HG02885 (cell line): Measurements from ENCODE around the gene GALM.

Experiments used
- ATAC-seq: cut with Tn5 transposase; IDR thresholded peaks from one replicate; pipeline ENCODE4 v1.9.1; 2021; ENCODE audit warnings: mild to moderate bottlenecking; ENCODE audit not compliant: unreplicated experiment, poor library complexity

GALM gene

DNA sequence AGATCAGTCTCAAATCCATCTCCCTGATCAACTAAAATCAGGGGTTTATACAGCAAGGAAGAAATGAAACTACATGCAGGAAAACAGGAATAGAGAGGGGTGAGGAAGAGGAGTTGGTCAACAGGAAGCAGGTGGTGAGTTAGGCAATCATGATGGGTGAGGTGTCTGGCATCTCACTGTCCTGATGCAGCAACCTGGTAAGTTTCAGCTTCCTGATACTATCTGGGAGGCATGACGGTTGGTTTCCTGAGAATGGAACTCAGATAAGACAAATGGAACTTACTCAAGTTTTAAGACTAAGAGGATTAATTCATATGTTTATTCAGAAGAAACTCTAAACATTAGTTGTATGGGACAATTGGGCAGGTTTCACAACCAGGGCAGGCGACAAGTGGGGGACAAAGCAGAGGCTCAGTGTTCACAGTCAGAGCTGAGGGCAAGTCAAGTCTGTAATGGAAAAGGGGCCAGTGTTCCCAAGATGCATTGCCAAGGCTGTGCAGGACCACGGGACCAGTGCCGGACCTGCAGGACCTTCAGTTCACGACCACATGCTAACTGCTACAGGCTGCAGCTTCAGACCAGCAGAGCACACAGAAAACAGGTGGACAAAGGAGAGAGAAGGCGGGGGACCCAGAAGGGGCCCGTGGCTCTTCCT, 17.7 kb upstream of the GALM start:
- no peak for ATAC-seq

DNA sequence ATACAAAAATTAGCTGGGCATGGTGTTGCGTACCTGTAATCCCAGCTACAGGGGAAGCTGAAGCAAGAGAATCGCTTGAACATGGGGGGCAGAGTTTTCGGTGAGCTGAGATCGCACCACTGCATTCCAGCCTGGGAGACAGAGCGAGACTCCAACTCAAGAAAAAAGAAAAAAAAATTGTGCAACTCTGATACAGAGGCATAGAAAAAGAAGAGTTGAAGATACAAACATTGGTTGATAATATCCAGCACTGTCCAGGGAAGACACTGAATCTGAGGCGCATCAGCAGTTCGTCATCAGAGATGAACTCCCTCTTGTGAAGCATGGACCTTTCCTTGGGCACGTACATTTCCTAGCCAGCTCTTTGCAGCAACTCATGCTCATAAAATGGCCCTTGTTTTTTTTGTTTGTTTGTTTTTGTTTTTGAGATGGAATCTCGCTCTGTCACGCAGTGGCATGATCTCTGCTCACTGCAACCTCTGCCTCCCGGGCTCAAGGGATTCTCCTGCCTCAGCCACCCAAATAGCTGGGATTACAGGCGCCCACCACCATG, 16.7 kb upstream of the GALM start:
- ATAC-seq: no peak

DNA sequence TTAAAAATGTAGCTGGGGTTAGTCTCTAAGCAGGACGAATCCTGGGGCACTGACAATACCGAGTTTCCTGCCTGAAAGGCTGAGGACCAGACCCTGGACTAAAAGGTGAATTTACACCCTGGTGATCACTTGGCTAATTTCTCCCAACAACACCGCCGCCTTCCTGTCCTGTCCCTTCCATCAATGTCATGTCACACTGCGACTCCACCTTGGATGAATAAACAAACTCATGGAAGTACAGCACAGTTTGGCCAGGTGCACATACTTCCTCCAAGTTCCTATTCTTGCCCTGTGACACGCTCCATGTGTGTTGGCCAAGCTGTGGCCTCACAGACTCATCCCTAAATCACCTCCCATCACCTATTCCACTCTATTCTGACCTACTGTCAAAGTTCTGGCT, 15.9 kb upstream of the GALM start:
- no peak for ATAC-seq

DNA sequence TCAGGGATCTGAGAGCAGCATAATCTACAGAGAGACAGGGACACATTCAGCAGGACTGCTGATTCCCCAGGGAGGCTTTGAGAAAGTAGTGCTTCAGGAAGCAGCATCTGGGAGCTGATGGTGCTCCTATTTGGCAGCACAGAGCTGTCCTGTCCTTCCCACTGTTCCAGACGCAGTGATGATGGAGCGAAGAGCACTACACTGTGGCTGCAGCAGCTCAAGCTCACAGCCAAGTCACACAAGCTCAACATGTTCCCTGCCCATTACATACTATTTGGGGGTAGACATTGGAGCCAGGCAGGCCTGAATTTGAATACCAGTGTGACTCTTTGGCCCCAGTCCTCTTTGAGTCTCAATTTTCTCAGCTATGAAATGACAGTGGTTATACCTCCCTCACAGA, 15.2 kb upstream of the GALM start:
- no peak for ATAC-seq

- ATAC-seq: no peak
These were observed 13.3 kb upstream of the GALM start for GRCh38 chr2:38652431-38653273.

- no peak for ATAC-seq
These were observed 12.6 kb upstream of the GALM start for GRCh38 chr2:38653380-38653714.

DNA sequence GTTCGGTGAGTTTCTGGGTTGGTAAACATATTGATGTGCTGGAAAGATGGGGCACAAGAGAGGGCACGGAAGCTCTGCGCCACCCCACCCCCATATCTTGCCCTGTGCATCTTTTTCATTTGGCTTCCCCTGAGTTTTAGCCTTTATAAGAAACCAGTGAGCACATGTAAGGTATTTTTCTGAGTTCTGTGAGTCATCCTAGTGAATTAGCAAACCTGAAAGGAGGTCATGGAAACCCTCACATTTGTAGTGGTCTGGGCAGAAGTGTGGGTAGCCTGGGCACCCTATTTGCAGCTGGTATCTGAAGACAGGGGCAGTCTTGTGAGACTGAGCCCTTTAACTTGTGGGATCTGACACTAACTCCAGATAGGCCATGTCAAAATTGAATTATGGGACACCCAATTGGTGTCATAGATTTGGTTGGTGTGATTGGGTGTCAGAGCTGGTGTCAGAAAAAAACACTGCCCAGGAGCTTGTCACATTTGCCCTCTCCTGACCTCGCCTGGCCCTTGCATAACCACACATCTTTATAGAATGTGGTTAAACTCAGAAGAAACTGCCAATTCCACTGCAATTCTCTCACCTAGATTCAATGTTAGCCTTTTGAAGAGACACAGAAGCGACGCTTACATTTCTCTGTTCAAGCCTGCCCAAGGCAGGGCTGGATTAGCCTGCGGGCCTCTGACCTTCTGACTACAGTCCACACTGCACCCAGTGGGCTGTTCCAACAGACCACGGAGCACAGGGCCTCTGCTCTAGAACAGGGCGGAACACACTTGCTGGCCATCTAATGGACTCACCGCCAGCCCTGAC, 12.0 kb upstream of the GALM start:
- ATAC-seq: no peak

DNA sequence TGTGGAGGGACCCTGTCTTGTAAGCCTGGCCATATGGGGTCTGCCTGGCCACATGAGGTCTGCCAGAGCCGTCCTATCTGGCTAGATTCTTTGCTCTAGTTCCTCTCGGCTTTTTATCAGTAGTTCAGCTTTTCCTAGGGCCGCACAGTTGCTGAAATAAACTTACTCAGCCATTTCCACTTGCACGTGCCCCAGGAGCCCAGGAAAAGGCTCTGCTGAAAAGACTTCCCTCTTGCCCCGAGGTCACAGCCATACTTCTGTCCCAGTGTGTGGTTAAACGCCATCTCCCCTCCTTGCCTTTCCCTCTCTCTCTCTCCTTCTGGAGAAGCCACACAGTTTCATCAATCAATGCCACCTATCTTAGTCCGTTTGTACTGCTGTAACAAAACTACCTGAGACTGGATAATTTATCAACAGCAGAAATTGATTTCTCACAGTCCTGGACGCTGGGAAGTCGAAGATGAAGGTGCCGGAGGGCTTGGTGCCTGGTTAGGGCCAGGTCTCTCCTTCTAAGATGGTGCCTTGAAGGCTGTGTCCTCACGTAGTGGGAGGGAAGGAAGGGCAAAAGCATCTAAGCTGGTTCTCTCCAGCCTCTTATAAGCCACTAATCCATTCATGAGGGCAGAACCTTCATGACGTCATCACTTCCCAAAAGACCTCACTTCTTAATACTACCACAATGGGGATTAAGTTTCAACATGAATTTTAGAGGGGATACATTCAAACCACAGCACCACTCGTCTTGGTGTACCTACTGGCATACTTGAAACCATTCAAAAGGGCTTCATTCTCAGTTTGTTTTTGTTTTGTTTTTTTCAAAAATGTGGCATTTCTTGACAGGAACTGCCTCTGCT, 11.2 kb upstream of the GALM start:
- ATAC-seq: no peak

- ATAC-seq: no peak
These were observed 10.5 kb upstream of the GALM start for GRCh38 chr2:38655441-38655840.

GRCh38 chr2:38656866-38657480, 8.9 kb upstream of the GALM start:
- no peak for ATAC-seq

DNA sequence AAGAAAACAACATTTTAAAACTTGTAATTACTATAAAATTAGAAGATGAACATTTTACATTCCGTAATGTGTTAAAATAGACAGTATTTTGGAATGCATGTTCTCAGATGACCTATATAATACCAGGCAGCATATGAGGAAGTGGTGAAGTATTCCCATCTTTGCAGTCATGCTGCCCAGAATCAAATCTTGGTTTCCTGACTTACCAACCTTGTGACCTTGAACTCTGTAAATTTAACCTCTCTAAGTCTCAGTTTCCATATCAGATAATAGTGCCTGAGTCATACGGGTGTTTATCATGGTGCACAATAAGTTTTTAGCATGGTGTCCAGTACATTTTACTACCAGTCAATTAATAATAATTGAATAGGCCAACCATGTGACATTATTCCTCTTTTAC, 7.3 kb upstream of the GALM start:
- ATAC-seq: no peak

DNA sequence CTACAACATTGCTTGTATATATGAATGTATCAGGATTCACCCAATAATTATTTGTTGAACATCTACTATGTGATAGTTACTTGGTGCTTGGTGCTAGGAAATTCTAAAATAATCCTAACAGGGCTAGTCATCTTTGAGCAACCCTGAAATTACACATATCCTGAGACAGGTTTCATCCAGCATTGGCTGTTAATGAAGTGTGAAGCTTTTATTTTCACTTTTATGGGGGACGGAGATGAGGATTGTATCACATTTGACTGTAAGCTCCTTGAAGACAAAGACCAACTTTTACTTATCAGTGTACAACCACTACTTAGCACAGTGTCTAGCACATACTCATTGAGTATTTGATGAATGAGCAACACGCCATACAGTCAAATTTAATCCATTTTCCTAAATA, 6.8 kb upstream of the GALM start:
- ATAC-seq: no peak

GRCh38 chr2:38660282-38660681, 5.6 kb upstream of the GALM start:
- ATAC-seq: no peak

GRCh38 chr2:38661306-38661705, 4.6 kb upstream of the GALM start:
- ATAC-seq: no peak

DNA sequence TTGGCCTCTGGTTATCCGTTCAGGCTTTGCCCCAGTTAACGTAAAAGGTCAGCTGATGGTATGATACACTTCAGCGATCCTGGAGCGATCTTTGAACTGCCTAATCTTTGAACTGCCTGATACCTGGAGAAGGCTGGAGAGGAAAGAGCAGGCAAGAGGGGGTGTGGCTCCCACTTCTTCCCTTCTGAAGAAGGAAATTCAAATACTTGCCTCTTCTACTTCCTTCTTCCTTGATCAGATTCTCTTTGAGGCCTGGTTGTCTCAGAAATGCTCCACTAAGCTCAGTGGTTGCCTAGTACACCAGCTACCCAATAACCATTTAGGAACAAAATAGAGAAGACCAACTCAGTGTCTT, 619 bp downstream of the GALM start:
- ATAC-seq: peak; percentile 16

- no peak for ATAC-seq
These were observed 2.2 kb downstream of the GALM start for GRCh38 chr2:38668092-38668491.

DNA sequence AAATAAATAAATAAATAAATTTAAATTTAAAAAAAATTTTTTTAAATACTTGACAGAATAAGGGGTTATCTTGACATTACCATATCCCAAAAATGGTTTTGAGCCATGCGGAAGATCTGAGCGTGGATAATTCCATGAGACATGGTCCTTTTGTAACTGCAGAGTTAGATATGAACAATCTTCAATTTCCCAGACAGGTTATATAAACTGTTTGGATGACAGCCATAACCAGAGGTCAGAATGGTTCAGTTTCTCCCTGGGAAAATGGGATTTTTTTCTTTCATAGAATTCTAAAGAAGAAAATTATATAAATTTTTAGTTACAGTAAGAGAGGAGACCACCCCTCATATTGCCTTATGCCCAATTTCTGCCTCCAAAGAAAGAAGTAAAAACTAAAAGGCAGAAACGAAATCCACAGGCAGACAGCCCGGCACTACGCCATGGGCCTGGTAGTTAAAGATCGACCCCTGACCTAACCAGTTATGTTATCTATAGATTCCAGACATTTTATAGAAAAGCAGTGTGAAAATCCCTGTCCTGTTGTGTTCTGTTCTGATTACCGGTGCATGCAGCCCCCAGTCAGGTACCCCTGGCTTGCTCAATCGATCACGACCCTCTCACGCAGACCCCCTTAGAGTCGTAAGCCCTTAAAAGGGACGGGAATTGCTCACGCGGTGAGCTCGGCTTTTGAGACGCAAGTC, 3.0 kb downstream of the GALM start:
- no peak for ATAC-seq

DNA sequence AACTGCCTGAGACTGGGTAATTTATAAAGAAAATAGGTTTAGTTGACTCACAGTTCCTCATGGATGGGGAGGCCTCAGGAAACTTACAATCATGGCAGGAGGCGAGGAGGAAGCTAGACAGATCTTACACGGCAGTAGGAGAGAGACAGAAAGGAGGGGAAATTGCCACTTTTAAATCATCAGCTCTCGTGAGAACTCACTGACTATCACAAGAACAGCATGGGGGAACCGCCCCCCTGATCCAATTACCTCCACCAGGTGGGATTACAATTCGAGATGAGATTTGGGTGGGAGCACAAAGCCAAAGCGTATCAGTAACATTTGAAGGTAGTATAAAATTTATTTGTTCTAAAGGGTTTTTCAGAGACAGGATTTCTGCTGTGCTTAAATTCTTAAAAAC, 5.4 kb downstream of the GALM start:
- ATAC-seq: no peak

DNA sequence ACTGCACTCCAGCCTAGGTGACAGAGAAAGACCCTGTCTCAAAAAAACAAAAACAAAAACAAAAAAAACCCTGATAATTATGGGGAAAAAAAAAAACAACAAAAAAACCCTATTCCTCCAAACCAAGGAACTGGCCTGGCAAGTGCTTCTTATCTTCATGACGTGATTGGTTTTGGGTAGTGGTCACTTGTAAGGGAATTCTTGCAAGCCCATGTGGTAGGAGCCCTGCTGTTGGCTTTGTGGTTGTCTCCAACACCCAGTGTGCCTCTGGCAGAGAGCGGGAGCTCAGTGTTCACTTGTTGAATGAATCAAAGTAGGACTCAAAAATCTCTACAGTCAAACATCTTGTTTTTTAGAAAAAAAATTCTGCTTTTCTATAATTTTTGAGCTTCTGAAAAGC, 6.0 kb downstream of the GALM start:
- no peak for ATAC-seq
